DMS153 treated with DMSO at 0.1 percent for 48 hours (cell line): ENCODE results near the gene TBX3.
"Not testable (repeated sequence)": the region's sequence is repeated elsewhere in the genome, so short reads cannot be mapped to it uniquely, and the experiment has no call there.

ENCODE experiments used
- DNase-seq: peaks from one replicate; lab custom pipeline; 2025; ENCODE audit not compliant: unreplicated experiment; lab: John Stamatoyannopoulos, UW

TBX3 gene

GRCh38 chr12:114684098-114684869 lies at the start of gene TBX3:
TSS of gene TBX3 (minus strand) at chr12:114684175. CDS start at chr12:114683200, 975 bp downstream.
- DNase-seq, result peak; percentile 97

- DNase-seq, result no peak
These were observed 48.6 kb upstream of the TBX3 start for GRCh38 chr12:114732426-114733030.

- DNase-seq, result no peak
These were observed 45.8 kb upstream of the TBX3 start for GRCh38 chr12:114729731-114730130.

- no peak for DNase-seq
These were observed 42.2 kb upstream of the TBX3 start for GRCh38 chr12:114726092-114726710.

- not testable (repeated sequence) for DNase-seq
These were observed 38.2 kb upstream of the TBX3 start for GRCh38 chr12:114722176-114722575.

GRCh38 chr12:114721266-114721665 lies 37.3 kb upstream of the TBX3 start:
- DNase-seq, result no peak

- no peak for DNase-seq
These were observed 29.7 kb upstream of the TBX3 start for GRCh38 chr12:114713466-114714215.

- no peak for DNase-seq
These were observed 27.7 kb upstream of the TBX3 start for GRCh38 chr12:114711689-114712152.

GRCh38 chr12:114710151-114710550 lies 26.2 kb upstream of the TBX3 start:
- no peak for DNase-seq

- no peak for DNase-seq
These were observed 25.1 kb upstream of the TBX3 start for GRCh38 chr12:114709112-114709511.

GRCh38 chr12:114708598-114708997 lies 24.6 kb upstream of the TBX3 start:
- not testable (repeated sequence) for DNase-seq

GRCh38 chr12:114704096-114704495 lies 20.1 kb upstream of the TBX3 start:
- no peak for DNase-seq

GRCh38 chr12:114703060-114703493 lies 19.1 kb upstream of the TBX3 start:
- DNase-seq, result no peak

- DNase-seq, result no peak
These were observed 18.5 kb upstream of the TBX3 start for GRCh38 chr12:114702462-114702861.

GRCh38 chr12:114701553-114701952 lies 17.6 kb upstream of the TBX3 start:
- no peak for DNase-seq

- DNase-seq, result no peak
These were observed 17.1 kb upstream of the TBX3 start for GRCh38 chr12:114701104-114701414.

- DNase-seq, result no peak
These were observed 16.6 kb upstream of the TBX3 start for GRCh38 chr12:114700392-114701103.

GRCh38 chr12:114698566-114699163 lies 14.7 kb upstream of the TBX3 start:
- no peak for DNase-seq

- DNase-seq, result no peak
These were observed 14.0 kb upstream of the TBX3 start for GRCh38 chr12:114697741-114698565.
